ENCODE data around the gene PRR35.

Gene PRR35

GRCh38 chr16:549544-550263 is 10.5 kb upstream of the PRR35 start:
- Histone ChIP-seq H3K36me3 (ENCODE audit: control insufficient read depth in 1 of 2, insufficient read depth in 2 of 2, low read length in 2 of 2) (peaks cover 8 to 47% of the 10 kb centered on the region in 2 donors), H3K9ac (ENCODE audit: low read depth in 1 of 2, low read length in 2 of 2) (no peak overlapping the region), H3K27ac (ENCODE audit: low read depth, low read length) (no peak overlapping the region), H3K9me3 (ENCODE audit: control insufficient read depth in 1 of 2, low read length in 2 of 2) (no peaks in the 10 kb centered on the region), H3K4me1 (ENCODE audit: control insufficient read depth in 1 of 2, insufficient read depth in 2 of 2, low read length in 2 of 2) (no peaks in the 10 kb centered on the region), H3K4me3 (ENCODE audit: low read depth in 1 of 2, low read length in 2 of 2) (no peak overlapping the region), H3K27me3 (ENCODE audit: control insufficient read depth in 1 of 2, insufficient read depth in 2 of 2, low read length in 2 of 2) (no peaks in the 10 kb centered on the region)

- H3K27ac ChIP-seq (ENCODE audit: low read depth, low read length), result no peak overlapping the region
- H3K9ac ChIP-seq (ENCODE audit: low read depth in 1 of 2, low read length in 2 of 2), result no peak overlapping the region
- no peaks in the 10 kb centered on the region for H3K9me3 ChIP-seq (ENCODE audit: control insufficient read depth in 1 of 2, low read length in 2 of 2)
- no peaks in the 10 kb centered on the region for H3K27me3 ChIP-seq (ENCODE audit: control insufficient read depth in 1 of 2, insufficient read depth in 2 of 2, low read length in 2 of 2)
- H3K4me3 ChIP-seq (ENCODE audit: low read depth in 1 of 2, low read length in 2 of 2), result no peak overlapping the region
- H3K4me1 ChIP-seq (ENCODE audit: control insufficient read depth in 1 of 2, insufficient read depth in 2 of 2, low read length in 2 of 2), result no peaks in the 10 kb centered on the region
- H3K36me3 ChIP-seq (ENCODE audit: control insufficient read depth in 1 of 2, insufficient read depth in 2 of 2, low read length in 2 of 2), result peaks cover 8 to 47% of the 10 kb centered on the region in 2 donors
Measured at GRCh38 chr16:551210-551609, 9.0 kb upstream of the PRR35 start.

- Histone ChIP-seq H3K27ac (ENCODE audit: low read depth, low read length) (no peak overlapping the region), H3K9me3 (ENCODE audit: control insufficient read depth in 1 of 2, low read length in 2 of 2) (no peaks in the 10 kb centered on the region), H3K4me3 (ENCODE audit: low read depth in 1 of 2, low read length in 2 of 2) (no peak overlapping the region), H3K36me3 (ENCODE audit: control insufficient read depth in 1 of 2, insufficient read depth in 2 of 2, low read length in 2 of 2) (peaks cover 8 to 43% of the 10 kb centered on the region in 2 donors), H3K27me3 (ENCODE audit: control insufficient read depth in 1 of 2, insufficient read depth in 2 of 2, low read length in 2 of 2) (no peaks in the 10 kb centered on the region), H3K9ac (ENCODE audit: low read depth in 1 of 2, low read length in 2 of 2) (no peak overlapping the region), H3K4me1 (ENCODE audit: control insufficient read depth in 1 of 2, insufficient read depth in 2 of 2, low read length in 2 of 2) (no peaks in the 10 kb centered on the region)
Measured at GRCh38 chr16:552171-552570, 8.0 kb upstream of the PRR35 start.

GRCh38 chr16:553601-554296 is 6.4 kb upstream of the PRR35 start:
- H3K36me3 ChIP-seq (ENCODE audit: control insufficient read depth in 1 of 2, insufficient read depth in 2 of 2, low read length in 2 of 2), result peaks cover 5 to 30% of the 10 kb centered on the region in 2 donors

GRCh38 chr16:554297-554621 is 5.9 kb upstream of the PRR35 start:
- H3K27ac ChIP-seq (ENCODE audit: low read depth, low read length), result no peak overlapping the region
- H3K9ac ChIP-seq (ENCODE audit: low read depth in 1 of 2, low read length in 2 of 2), result no peak overlapping the region
- H3K4me1 ChIP-seq (ENCODE audit: control insufficient read depth in 1 of 2, insufficient read depth in 2 of 2, low read length in 2 of 2), result no peaks in the 10 kb centered on the region
- no peaks in the 10 kb centered on the region for H3K9me3 ChIP-seq (ENCODE audit: control insufficient read depth in 1 of 2, low read length in 2 of 2)
- H3K4me3 ChIP-seq (ENCODE audit: low read depth in 1 of 2, low read length in 2 of 2), result no peak overlapping the region
- H3K27me3 ChIP-seq (ENCODE audit: control insufficient read depth in 1 of 2, insufficient read depth in 2 of 2, low read length in 2 of 2), result peaks cover 4 to 18% of the 10 kb centered on the region in 2 donors
- H3K36me3 ChIP-seq (ENCODE audit: control insufficient read depth in 1 of 2, insufficient read depth in 2 of 2, low read length in 2 of 2), result peaks cover 4 to 26% of the 10 kb centered on the region in 2 donors

More at GRCh38 chr16:553601-554296, 6.4 kb upstream of the PRR35 start:
- no peaks in the 10 kb centered on the region for H3K4me1 ChIP-seq (ENCODE audit: control insufficient read depth in 1 of 2, insufficient read depth in 2 of 2, low read length in 2 of 2)
- no peak overlapping the region for H3K27ac ChIP-seq (ENCODE audit: low read depth, low read length)
- peaks cover 0 to 12% of the 10 kb centered on the region in 2 donors for H3K27me3 ChIP-seq (ENCODE audit: control insufficient read depth in 1 of 2, insufficient read depth in 2 of 2, low read length in 2 of 2)
- H3K9ac ChIP-seq (ENCODE audit: low read depth in 1 of 2, low read length in 2 of 2), result no peak overlapping the region
- no peak overlapping the region for H3K4me3 ChIP-seq (ENCODE audit: low read depth in 1 of 2, low read length in 2 of 2)
- H3K9me3 ChIP-seq (ENCODE audit: control insufficient read depth in 1 of 2, low read length in 2 of 2), result no peaks in the 10 kb centered on the region

GRCh38 chr16:554640-555365 is 5.4 kb upstream of the PRR35 start:
- Histone ChIP-seq H3K4me3 (ENCODE audit: low read depth in 1 of 2, low read length in 2 of 2) (peak overlapping the region in 1 of 2 donors; percentile 5), H3K9ac (ENCODE audit: low read depth in 1 of 2, low read length in 2 of 2) (no peak overlapping the region), H3K36me3 (ENCODE audit: control insufficient read depth in 1 of 2, insufficient read depth in 2 of 2, low read length in 2 of 2) (peaks cover 1 to 23% of the 10 kb centered on the region in 2 donors), H3K27ac (ENCODE audit: low read depth, low read length) (no peak overlapping the region), H3K27me3 (ENCODE audit: control insufficient read depth in 1 of 2, insufficient read depth in 2 of 2, low read length in 2 of 2) (peaks cover 9 to 20% of the 10 kb centered on the region in 2 donors), H3K4me1 (ENCODE audit: control insufficient read depth in 1 of 2, insufficient read depth in 2 of 2, low read length in 2 of 2) (no peaks in the 10 kb centered on the region), H3K9me3 (ENCODE audit: control insufficient read depth in 1 of 2, low read length in 2 of 2) (no peaks in the 10 kb centered on the region)

GRCh38 chr16:555528-556473 is 4.4 kb upstream of the PRR35 start:
- Histone ChIP-seq H3K4me3 (ENCODE audit: low read depth in 1 of 2, low read length in 2 of 2) (no peak overlapping the region), H3K9ac (ENCODE audit: low read depth in 1 of 2, low read length in 2 of 2) (no peak overlapping the region), H3K4me1 (ENCODE audit: control insufficient read depth in 1 of 2, insufficient read depth in 2 of 2, low read length in 2 of 2) (no peaks in the 10 kb centered on the region), H3K27ac (ENCODE audit: low read depth, low read length) (no peak overlapping the region), H3K9me3 (ENCODE audit: control insufficient read depth in 1 of 2, low read length in 2 of 2) (no peaks in the 10 kb centered on the region), H3K36me3 (ENCODE audit: control insufficient read depth in 1 of 2, insufficient read depth in 2 of 2, low read length in 2 of 2) (peaks cover 0 to 18% of the 10 kb centered on the region in 2 donors), H3K27me3 (ENCODE audit: control insufficient read depth in 1 of 2, insufficient read depth in 2 of 2, low read length in 2 of 2) (peaks cover 10 to 21% of the 10 kb centered on the region in 2 donors)

GRCh38 chr16:556474-557173 is 3.6 kb upstream of the PRR35 start:
- no peaks in the 10 kb centered on the region for H3K9me3 ChIP-seq (ENCODE audit: control insufficient read depth in 1 of 2, low read length in 2 of 2)
- peaks cover 0 to 12% of the 10 kb centered on the region in 2 donors for H3K36me3 ChIP-seq (ENCODE audit: control insufficient read depth in 1 of 2, insufficient read depth in 2 of 2, low read length in 2 of 2)
- H3K27me3 ChIP-seq (ENCODE audit: control insufficient read depth in 1 of 2, insufficient read depth in 2 of 2, low read length in 2 of 2), result peaks cover 18 to 29% of the 10 kb centered on the region in 2 donors
- H3K27ac ChIP-seq (ENCODE audit: low read depth, low read length), result no peak overlapping the region
- no peak overlapping the region for H3K9ac ChIP-seq (ENCODE audit: low read depth in 1 of 2, low read length in 2 of 2)
- no peak overlapping the region for H3K4me3 ChIP-seq (ENCODE audit: low read depth in 1 of 2, low read length in 2 of 2)
- no peaks in the 10 kb centered on the region for H3K4me1 ChIP-seq (ENCODE audit: control insufficient read depth in 1 of 2, insufficient read depth in 2 of 2, low read length in 2 of 2)
